ENCODE results near the gene CSF1R.

DNA sequence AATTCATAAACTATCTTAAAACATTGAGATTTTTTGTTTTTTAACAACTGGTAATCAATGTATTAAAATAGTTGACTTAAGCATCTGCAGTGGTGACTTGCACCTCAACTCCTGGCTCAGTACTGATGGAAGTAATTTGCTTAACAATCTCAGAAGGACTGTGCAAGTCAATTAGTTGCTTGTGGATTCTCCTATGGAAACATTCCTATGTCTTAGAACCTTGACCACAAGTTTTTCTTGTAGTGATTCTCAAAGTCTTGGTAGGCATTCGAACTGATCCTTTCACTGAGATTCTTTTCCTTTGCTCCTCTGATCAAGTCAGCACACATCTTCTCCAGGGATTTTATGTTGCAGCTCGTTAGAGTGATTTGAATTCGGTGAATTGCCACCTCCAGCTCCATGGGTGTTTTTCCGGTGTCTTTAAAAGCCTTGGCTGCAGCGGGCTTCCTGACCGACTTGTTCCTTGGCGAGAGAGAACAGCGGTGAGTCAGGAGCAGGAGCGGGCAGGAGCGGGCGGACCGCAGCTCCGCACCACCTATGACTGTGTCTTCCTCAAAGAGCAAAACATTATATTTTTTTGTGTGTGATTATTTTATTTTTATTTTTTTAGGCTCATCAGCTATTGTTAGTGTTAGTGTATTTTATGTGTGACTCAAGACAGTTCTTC is 64.7 kb downstream of the CSF1R start:
- TF ChIP-seq TCF12 (IDR thresholded peaks at IDR 0.05; ENCODE audit: low read depth) (no peak), CREB1 (IDR thresholded peaks at IDR 0.05; ENCODE audit: low read depth) (no peak), TAF1 (IDR thresholded peaks at IDR 0.05; ENCODE audit: low read depth) (no peak), RAD21 (IDR thresholded peaks at IDR 0.05; ENCODE audit: low read depth) (no peak), YY1 (IDR thresholded peaks at IDR 0.05; ENCODE audit: low read depth) (no peak), TEAD4 (IDR thresholded peaks at IDR 0.05) (no peak)
- TF ChIP-seq, protein P1, sequence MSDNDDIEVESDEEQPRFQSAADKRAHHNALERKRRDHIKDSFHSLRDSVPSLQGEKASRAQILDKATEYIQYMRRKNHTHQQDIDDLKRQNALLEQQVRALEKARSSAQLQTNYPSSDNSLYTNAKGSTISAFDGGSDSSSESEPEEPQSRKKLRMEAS (IDR thresholded peaks at IDR 0.05) = 0 out of 2 replicates have a peak, but pooled peaks have one; percentile 12
- TF ChIP-seq, protein P2, sequence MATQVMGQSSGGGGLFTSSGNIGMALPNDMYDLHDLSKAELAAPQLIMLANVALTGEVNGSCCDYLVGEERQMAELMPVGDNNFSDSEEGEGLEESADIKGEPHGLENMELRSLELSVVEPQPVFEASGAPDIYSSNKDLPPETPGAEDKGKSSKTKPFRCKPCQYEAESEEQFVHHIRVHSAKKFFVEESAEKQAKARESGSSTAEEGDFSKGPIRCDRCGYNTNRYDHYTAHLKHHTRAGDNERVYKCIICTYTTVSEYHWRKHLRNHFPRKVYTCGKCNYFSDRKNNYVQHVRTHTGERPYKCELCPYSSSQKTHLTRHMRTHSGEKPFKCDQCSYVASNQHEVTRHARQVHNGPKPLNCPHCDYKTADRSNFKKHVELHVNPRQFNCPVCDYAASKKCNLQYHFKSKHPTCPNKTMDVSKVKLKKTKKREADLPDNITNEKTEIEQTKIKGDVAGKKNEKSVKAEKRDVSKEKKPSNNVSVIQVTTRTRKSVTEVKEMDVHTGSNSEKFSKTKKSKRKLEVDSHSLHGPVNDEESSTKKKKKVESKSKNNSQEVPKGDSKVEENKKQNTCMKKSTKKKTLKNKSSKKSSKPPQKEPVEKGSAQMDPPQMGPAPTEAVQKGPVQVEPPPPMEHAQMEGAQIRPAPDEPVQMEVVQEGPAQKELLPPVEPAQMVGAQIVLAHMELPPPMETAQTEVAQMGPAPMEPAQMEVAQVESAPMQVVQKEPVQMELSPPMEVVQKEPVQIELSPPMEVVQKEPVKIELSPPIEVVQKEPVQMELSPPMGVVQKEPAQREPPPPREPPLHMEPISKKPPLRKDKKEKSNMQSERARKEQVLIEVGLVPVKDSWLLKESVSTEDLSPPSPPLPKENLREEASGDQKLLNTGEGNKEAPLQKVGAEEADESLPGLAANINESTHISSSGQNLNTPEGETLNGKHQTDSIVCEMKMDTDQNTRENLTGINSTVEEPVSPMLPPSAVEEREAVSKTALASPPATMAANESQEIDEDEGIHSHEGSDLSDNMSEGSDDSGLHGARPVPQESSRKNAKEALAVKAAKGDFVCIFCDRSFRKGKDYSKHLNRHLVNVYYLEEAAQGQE (IDR thresholded peaks at IDR 0.05; ENCODE audit: low read depth) = no peak
